Hepatic stellate cell (primary cell): ENCODE measurements around the gene PRR5.
"Not testable (repeated sequence)": the region's sequence is repeated elsewhere in the genome, so short reads cannot be mapped to it uniquely, and the experiment has no call there.

Experiments
- DNase-seq: peaks from one replicate; pipeline ENCODE4 v3.0.0; 2011; ENCODE audit warnings: low spot score

PRR5 gene

GRCh38 chr22:44736581-44737405 lies 34.8 kb downstream of the PRR5 start:
- DNase-seq, result no peak

- DNase-seq, result no peak
These were observed 35.7 kb downstream of the PRR5 start for GRCh38 chr22:44737406-44738346.

- DNase-seq, result no peak
These were observed 36.3 kb downstream of the PRR5 start for GRCh38 chr22:44738347-44738715.

DNA sequence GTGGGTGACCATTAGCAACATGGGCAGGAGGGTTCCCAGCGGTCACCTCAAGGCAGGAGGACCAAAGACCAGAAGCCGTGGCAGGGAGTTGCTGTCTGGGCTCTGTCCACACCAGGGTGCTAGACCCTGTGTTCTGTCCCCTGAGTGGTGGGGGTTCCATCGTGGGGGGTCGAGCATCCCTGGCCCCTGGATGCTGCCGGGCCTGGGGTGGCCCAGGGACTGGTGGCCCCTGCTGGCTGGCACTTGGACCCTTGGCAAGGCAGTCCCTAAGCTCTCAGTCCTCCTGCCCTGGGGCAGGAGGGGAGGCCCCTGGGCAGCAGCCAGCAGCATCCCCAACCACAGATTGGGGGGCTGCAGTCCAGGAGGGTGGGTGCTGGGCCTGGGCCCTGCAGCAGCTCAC lies 37.0 kb downstream of the PRR5 start:
- DNase-seq, result no peak

GRCh38 chr22:44739666-44740065 lies 37.7 kb downstream of the PRR5 start:
- DNase-seq, result peak; percentile 72

GRCh38 chr22:44740307-44740706 lies 38.3 kb downstream of the PRR5 start:
- no peak for DNase-seq

GRCh38 chr22:44741929-44742328 lies 39.9 kb downstream of the PRR5 start:
- DNase-seq, result no peak

GRCh38 chr22:44743247-44743646 lies 41.2 kb downstream of the PRR5 start:
- DNase-seq, result no peak

DNA sequence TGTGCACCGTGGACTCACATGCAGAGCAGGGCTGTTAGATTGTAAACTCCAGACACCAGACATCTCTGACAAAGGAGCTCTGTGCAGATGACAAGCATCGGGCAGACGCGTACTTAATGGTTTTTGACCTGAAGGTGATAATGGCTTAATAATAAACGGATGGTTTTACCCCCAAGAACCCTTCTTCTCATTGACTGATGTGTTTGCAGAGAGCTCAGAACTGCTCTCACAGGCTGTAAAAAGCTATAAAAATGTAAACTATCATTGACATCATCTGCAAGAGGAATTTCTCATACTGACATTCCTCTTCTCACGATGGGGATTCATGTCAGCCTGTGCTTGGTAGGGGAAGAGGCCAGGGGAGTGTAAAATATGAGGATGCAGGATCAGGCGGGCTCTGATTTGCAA lies 41.8 kb downstream of the PRR5 start:
- DNase-seq, result no peak

GRCh38 chr22:44745853-44746789 lies 44.1 kb downstream of the PRR5 start:
- no peak for DNase-seq

GRCh38 chr22:44747784-44748127 lies 45.8 kb downstream of the PRR5 start:
- not testable (repeated sequence) for DNase-seq

DNA sequence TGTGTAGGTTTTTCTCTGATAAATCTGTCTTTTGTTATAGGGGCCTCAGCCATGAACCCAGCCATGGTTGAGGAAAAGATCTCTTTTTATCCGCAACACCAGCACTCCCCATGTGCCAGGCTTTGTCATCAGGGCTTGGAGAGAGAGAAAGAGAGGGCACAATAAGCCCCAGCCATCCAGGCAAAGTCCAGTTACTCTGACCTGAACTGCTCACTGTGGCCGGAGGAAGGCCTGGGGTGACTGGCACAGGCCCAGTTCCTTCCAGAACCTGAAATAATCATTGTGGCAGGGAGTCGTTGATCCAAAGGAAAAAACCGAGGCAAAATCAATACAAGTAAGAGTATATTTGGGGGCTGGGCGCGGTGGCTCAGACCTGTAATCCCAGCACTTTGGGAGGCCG lies 46.5 kb downstream of the PRR5 start:
- no peak for DNase-seq

DNA sequence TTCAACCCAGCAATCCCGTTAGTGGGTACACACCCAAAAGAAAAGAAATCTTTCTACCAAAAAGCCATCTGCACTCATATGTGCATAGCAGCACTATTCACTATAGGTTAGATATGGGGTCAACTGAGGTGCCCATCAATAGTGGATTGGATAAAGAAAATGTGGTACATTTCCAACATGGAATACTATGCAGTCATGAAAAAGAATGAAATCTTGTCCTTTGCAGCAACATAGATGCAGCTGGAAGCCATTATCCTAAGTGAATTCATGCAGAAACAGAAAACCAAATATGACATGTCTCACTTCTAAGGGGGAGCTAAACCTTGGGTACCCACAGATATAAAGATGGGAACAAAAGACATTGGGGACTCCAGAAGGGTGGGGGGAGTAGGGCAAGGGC lies 48.5 kb downstream of the PRR5 start:
- DNase-seq, result no peak

- no peak for DNase-seq
These were observed 50.5 kb downstream of the PRR5 start, which contains the start of gene ARHGAP8 for GRCh38 chr22:44752285-44753188. ARHGAP8 (plus strand) TSS chr22:44752575; CDS start chr22:44786528, 33,953 bp downstream.

DNA sequence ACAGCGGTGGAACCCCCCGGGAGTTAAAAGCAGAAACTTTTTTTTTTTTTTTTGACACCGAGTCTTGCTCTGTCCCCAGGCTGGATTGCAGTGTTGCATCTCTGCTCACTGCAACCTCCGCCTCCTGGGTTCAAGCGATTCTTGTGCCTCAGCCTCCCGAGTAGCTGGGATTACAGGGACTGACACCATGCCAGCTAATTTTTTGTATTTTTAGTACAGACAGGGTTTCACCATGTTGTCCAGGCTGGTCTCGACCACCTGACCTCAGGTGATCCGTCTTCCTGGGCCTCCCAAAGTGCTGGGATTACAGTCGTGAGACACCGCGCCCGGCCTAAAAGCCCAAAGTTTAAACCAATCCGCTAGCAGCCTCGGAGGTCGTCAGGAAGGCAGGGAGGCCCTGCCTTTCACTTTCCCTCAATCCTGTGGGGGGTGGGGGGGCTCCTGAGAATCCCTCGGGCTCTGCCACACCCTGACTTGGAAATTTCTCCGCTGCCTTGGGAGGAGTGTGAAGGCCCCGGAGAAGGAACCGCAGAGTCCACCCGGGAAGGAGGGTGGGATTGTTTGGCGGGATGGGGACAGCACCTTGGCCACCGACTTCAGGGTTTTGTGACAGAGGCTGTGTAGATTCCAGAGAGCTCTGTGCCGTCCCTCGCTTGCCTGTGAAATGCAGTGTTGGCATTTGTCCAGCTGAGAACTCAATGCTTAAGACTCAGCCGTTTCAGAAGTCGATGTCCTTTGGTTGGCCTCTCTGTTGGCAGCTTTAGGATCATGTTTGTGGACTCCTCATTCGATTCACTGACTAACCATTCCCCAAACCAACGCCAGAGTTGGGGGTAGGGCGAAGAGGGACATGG lies 51.4 kb downstream of the PRR5 start:
- DNase-seq, result no peak

GRCh38 chr22:44754998-44755397 lies 53.0 kb downstream of the PRR5 start:
- no peak for DNase-seq

DNA sequence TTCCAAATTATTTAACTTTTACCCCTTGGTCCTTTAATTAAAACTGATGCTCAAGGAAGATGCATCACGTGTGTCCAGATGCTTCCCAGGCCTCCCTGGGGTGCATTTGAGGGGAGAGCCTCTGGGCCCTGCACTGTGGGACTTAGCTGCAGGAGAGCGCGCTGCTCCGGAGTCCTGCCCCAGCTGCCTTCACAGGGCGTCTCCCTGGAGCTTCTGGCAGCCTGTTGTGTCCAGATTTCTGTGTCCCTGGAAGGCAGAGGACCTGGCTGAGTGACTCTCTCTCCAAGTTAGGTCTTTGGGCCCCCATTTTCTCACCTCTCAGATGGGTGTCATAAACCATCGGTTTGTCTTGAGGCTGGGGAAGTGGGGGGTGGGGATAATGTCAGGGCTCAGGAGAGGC lies 53.4 kb downstream of the PRR5 start:
- no peak for DNase-seq

DNA sequence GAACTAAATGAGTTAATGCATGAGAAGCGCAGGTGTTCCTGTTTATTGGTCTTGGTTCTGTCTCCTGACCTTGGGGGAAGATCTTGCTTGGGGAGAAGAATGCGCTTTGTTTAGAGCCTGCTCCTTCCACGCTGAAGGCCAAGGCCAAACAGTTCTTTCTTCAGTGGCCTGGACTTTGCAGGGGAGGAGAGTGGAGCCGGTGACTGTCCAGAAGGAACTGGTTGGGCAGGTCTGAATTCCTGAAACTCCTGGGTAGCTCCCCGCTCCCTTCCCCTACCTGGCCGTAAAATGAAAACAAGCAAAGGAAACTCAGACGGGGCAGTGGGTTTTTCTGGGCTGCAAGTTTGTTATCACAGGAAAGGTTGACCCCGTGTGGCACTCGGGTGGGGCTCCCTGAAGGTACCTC lies 54.0 kb downstream of the PRR5 start:
- no peak for DNase-seq

GRCh38 chr22:44758344-44758973 lies 56.5 kb downstream of the PRR5 start:
- no peak for DNase-seq
